GM21360 (cell line): ENCODE results near the gene DHX58.

Source experiments
- ATAC-seq: cut with Tn5 transposase; IDR thresholded peaks from one replicate; pipeline ENCODE4 v1.9.1; 2021; ENCODE audit warnings: mild to moderate bottlenecking, moderate library complexity; ENCODE audit not compliant: unreplicated experiment

The DHX58 gene

GRCh38 chr17:42130310-42130936, 17.9 kb upstream of the DHX58 start:
- no peak for ATAC-seq

GRCh38 chr17:42129109-42129837, 16.8 kb upstream of the DHX58 start:
- ATAC-seq: no peak

- no peak for ATAC-seq
Observed at GRCh38 chr17:42127414-42127813, 14.9 kb upstream of the DHX58 start.

GRCh38 chr17:42126836-42127235, 14.3 kb upstream of the DHX58 start:
- no peak for ATAC-seq

GRCh38 chr17:42125565-42125964, 13.1 kb upstream of the DHX58 start:
- ATAC-seq: no peak

GRCh38 chr17:42124256-42124655, 11.7 kb upstream of the DHX58 start:
- ATAC-seq: no peak

- no peak for ATAC-seq
Observed at GRCh38 chr17:42122371-42123303, 10.1 kb upstream of the DHX58 start, which contains the start of gene HSPB9. TSS of gene HSPB9 (plus strand) at chr17:42122804. CDS start at chr17:42122851, 47 bp downstream.

- ATAC-seq: peak; percentile 56
Observed at GRCh38 chr17:42120770-42121769, 8.6 kb upstream of the DHX58 start, which contains the start of gene KAT2A. TSS of gene KAT2A (minus strand) at chr17:42121367. CDS start at chr17:42121304, 63 bp downstream.

- ATAC-seq: no peak
Observed at GRCh38 chr17:42120161-42120769, 7.8 kb upstream of the DHX58 start.

- no peak for ATAC-seq
Observed at GRCh38 chr17:42119301-42119700, 6.8 kb upstream of the DHX58 start.

- no peak for ATAC-seq
Observed at GRCh38 chr17:42118545-42118944, 6.0 kb upstream of the DHX58 start.

- ATAC-seq: no peak
Observed at GRCh38 chr17:42118126-42118510, 5.6 kb upstream of the DHX58 start.

GRCh38 chr17:42117397-42118125, 5.0 kb upstream of the DHX58 start:
- ATAC-seq: no peak

- no peak for ATAC-seq
Observed at GRCh38 chr17:42116705-42117396, 4.3 kb upstream of the DHX58 start.

- ATAC-seq: no peak
Observed at GRCh38 chr17:42114118-42114517, 1.6 kb upstream of the DHX58 start.

GRCh38 chr17:42113293-42114069, 967 bp upstream of the DHX58 start:
- ATAC-seq: no peak

- ATAC-seq: no peak
Observed at GRCh38 chr17:42111871-42112551, 503 bp downstream of the DHX58 start.
